ENCODE results near the gene SPPL2C. TPM values are rescaled to one million over a fixed set of nuclear protein-coding genes. Genes with fewer than 3 reads are reported as not detected.

Gene SPPL2C
- total and polyA plus RNA-seq, 2 of the 8 experiments (the other 6 are each of a cell fraction or from before 2014, with no cell fraction given): not detected

GRCh38 chr17:45883063-45883462, 38.4 kb downstream of the SPPL2C start (continued):
- no peak for TF ChIP-seq EZH2 (IDR thresholded peaks at IDR 0.05; ENCODE audit: low read depth, low read length, severe bottlenecking)
- TF ChIP-seq ZNF274 (IDR thresholded peaks at IDR 0.05; ENCODE audit: borderline replicate concordance, extremely low read depth, low read length): no peak

Measured in H1 (cell line).